ENCODE data around the gene UMOD.

Gene UMOD

GRCh38 chr16:20385844-20386832, 33.6 kb upstream of the UMOD start:
- TF ChIP-seq CTCF (IDR thresholded peaks at IDR 0.05; ENCODE audit: insufficient read depth, low read length, missing control alignments), result peak; percentile 70
- CTCF ChIA-PET, result interaction anchor here (0.8 to 8.5 kb wide), 17 partner anchors 9 to 530 kb away, joined by 3 to 334 read pairs (median 4); no protein-coding TSS in a partner anchor
- no peak overlapping the region for H3K4me3 ChIP-seq (ENCODE audit: low read depth, low read length)
- DNase-seq (ENCODE audit: low read depth, low spot score), result no peak
- POLR2A ChIA-PET, result no interaction called here

GRCh38 chr16:20383106-20384029, 30.9 kb upstream of the UMOD start:
- ChIA-PET POLR2A (no interaction called here), CTCF (interaction anchor here (0.7 to 8.5 kb wide), 10 partner anchors 11 to 826 kb away, joined by 3 to 334 read pairs (median 5); no protein-coding TSS in a partner anchor)
- H3K4me3 ChIP-seq (ENCODE audit: low read depth, low read length), result no peak overlapping the region

GRCh38 chr16:20382202-20382948, 29.9 kb upstream of the UMOD start:
- TF ChIP-seq CTCF (IDR thresholded peaks at IDR 0.05; ENCODE audit: insufficient read depth, low read length, missing control alignments), result no peak
- DNase-seq (ENCODE audit: low read depth, low spot score), result no peak
- ChIA-PET CTCF (interaction anchor here (4.0 to 8.5 kb wide), 3 partner anchors 10 to 482 kb away, joined by 22 to 334 read pairs (median 78); no protein-coding TSS in a partner anchor), POLR2A (no interaction called here)
- H3K4me3 ChIP-seq (ENCODE audit: low read depth, low read length), result no peak overlapping the region

More at GRCh38 chr16:20383106-20384029, 30.9 kb upstream of the UMOD start:
- peak; percentile 72 for TF ChIP-seq CTCF (IDR thresholded peaks at IDR 0.05; ENCODE audit: insufficient read depth, low read length, missing control alignments)
- DNase-seq (ENCODE audit: low read depth, low spot score), result peak; percentile 7

- CTCF ChIA-PET, result interaction anchor here (1.0 to 8.5 kb wide), 2 partner anchors 12 to 472 kb away, joined by 3 to 334 read pairs; no protein-coding TSS in a partner anchor
- no peak overlapping the region for H3K4me3 ChIP-seq (ENCODE audit: low read depth, low read length)
- DNase-seq (ENCODE audit: low read depth, low spot score), result no peak
- no peak for TF ChIP-seq CTCF (IDR thresholded peaks at IDR 0.05; ENCODE audit: insufficient read depth, low read length, missing control alignments)
- POLR2A ChIA-PET, result no interaction called here
These were observed 28.3 kb upstream of the UMOD start for GRCh38 chr16:20380782-20381181.

- TF ChIP-seq CTCF (IDR thresholded peaks at IDR 0.05; ENCODE audit: insufficient read depth, low read length, missing control alignments), result no peak
- POLR2A ChIA-PET, result no interaction called here
- no peak for DNase-seq (ENCODE audit: low read depth, low spot score)
- CTCF ChIA-PET, result interaction anchor here (1.8 to 2.3 kb wide), 2 partner anchors 8 to 470 kb away, joined by 7 to 15 read pairs; no protein-coding TSS in a partner anchor
- H3K4me3 ChIP-seq (ENCODE audit: low read depth, low read length), result no peak overlapping the region
These were observed 24.7 kb upstream of the UMOD start for GRCh38 chr16:20377181-20377580.
